Endothelial cell of umbilical vein (primary cell): ENCODE data around the gene CCDC34. TPM values are rescaled to one million over a fixed set of nuclear protein-coding genes. Genes with fewer than 3 reads are reported as not detected.

Source experiments
- BruUV-seq: library from RNA; stranded (reverse); fragments of 400-500 nt; replicated peaks from 2 replicates; lab custom pipeline; 2021; lab: Mats Ljungman, UMichigan
- CTCF ChIA-PET: fragments of 300-600, 350-600 bp; sonication (Branson Sonifier 250); formaldehyde crosslinking; loops from one replicate; lab custom pipeline; 2021; ENCODE audit warnings: antibody characterized with exemption, inconsistent platforms; lab: Charles Lee
- POLR2A ChIA-PET: fragments of 300-600, 350-600 bp; sonication (Branson Sonifier 250); formaldehyde crosslinking; loops from one replicate; lab custom pipeline; 2021; ENCODE audit warnings: antibody characterized with exemption, inconsistent platforms; lab: Charles Lee
- DNase-seq: peaks from one replicate; pipeline ENCODE4 v3.0.0-alpha.2; 2011; ENCODE audit warnings: low read depth, low spot score
- FAIRE-seq: peaks from 2 replicates; lab custom pipeline; 2011; peaks lifted over from hg19 to GRCh38; lab: Jason Lieb, UNC
- H2AFZ ChIP-seq: 2 replicates; pipeline ENCODE4 v1.6.0; 2012; ENCODE audit warnings: low read depth, low read length, control low read depth, inconsistent platforms
- H3K27ac ChIP-seq: 2 replicates; pipeline ENCODE4 v1.5.1; 2011; ENCODE audit warnings: low read depth, mild to moderate bottlenecking, control low read depth, low read length, moderate library complexity; ENCODE audit not compliant: insufficient read depth
- H3K27me3 ChIP-seq, 2 experiments: 2 replicates each; pipeline versions ENCODE4 v1.6.0 to v1.6.1; 2011; ENCODE audit warnings: low read length in 2 of 2, mixed read lengths in 1 of 2; ENCODE audit not compliant: control insufficient read depth in 2 of 2, insufficient read depth in 2 of 2
- H3K36me3 ChIP-seq, 2 experiments: 2 replicates in 1 of 2; 3 replicates in 1 of 2; pipeline ENCODE4 v1.5.1; 2011; ENCODE audit warnings: low read length in 2 of 2, mild to moderate bottlenecking in 1 of 2, moderate library complexity in 1 of 2; ENCODE audit not compliant: control insufficient read depth in 2 of 2, insufficient read depth in 2 of 2; ENCODE audit errors: extremely low read depth in 1 of 2
- H3K4me1 ChIP-seq: 3 replicates; pipeline ENCODE4 v1.5.1; 2011; ENCODE audit warnings: mild to moderate bottlenecking, low read length; ENCODE audit not compliant: control insufficient read depth, insufficient read depth; ENCODE audit errors: extremely low read depth
- H3K4me2 ChIP-seq: 2 replicates; pipeline ENCODE4 v1.6.1; 2011; ENCODE audit warnings: low read length, control low read depth, mixed read lengths; ENCODE audit not compliant: insufficient read depth
- H3K4me3 ChIP-seq, 3 experiments: fragments of 200-600 bp in 1 of 3; sonication (generic), shearing (Covaris generic) in 1 of 3; replicated peaks in 1 of 3; 2 replicates each; pipeline ENCODE4 v1.5.1; 2011 to 2016; ENCODE audit warnings: control low read depth in 3 of 3, low read length in 3 of 3, mild to moderate bottlenecking in 2 of 3, inconsistent platforms in 1 of 3, low read depth in 1 of 3, moderate library complexity in 1 of 3; ENCODE audit not compliant: insufficient read depth in 1 of 3
- H3K79me2 ChIP-seq: 2 replicates; pipeline ENCODE4 v1.6.0; 2012; ENCODE audit warnings: low read length, inconsistent platforms; ENCODE audit not compliant: control insufficient read depth, insufficient read depth
- H3K9ac ChIP-seq: replicated peaks from 2 replicates; pipeline ENCODE3; 2011; ENCODE audit warnings: low read length, control low read depth; ENCODE audit not compliant: insufficient read depth; ENCODE audit errors: extremely low read depth
- H3K9me1 ChIP-seq: replicated peaks from 3 replicates; pipeline ENCODE4 v1.6.0; 2011; ENCODE audit warnings: mild to moderate bottlenecking, low read length; ENCODE audit not compliant: control insufficient read depth, insufficient read depth; ENCODE audit errors: extremely low read depth
- H3K9me3 ChIP-seq: replicated peaks from 2 replicates; pipeline ENCODE4 v1.5.1; 2012; ENCODE audit warnings: low read length, inconsistent platforms; ENCODE audit not compliant: control insufficient read depth, insufficient read depth
- H4K20me1 ChIP-seq: replicated peaks from 2 replicates; pipeline ENCODE3; 2011; ENCODE audit warnings: mild to moderate bottlenecking, low read length; ENCODE audit not compliant: control insufficient read depth, insufficient read depth; ENCODE audit errors: extremely low read depth
- EZH2 ChIP-seq: IDR thresholded peaks from 2 replicates; pipeline ENCODE4 v1.6.1; 2012; ENCODE audit warnings: borderline replicate concordance, low read depth, mild to moderate bottlenecking, moderate library complexity, low read length, inconsistent platforms; ENCODE audit not compliant: severe bottlenecking
- FOS ChIP-seq: IDR thresholded peaks from 2 replicates; pipeline ENCODE4 v1.6.1; 2011; ENCODE audit warnings: mild to moderate bottlenecking, low read length, moderate library complexity, borderline replicate concordance; ENCODE audit not compliant: insufficient read depth
- GATA2 ChIP-seq: IDR thresholded peaks from 2 replicates; pipeline ENCODE4 v1.7.0; 2011; ENCODE audit warnings: low read depth, mild to moderate bottlenecking, moderate library complexity, mixed read lengths, low read length; ENCODE audit not compliant: insufficient read length, insufficient read depth
- JUN ChIP-seq: IDR thresholded peaks from 2 replicates; pipeline ENCODE4 v1.6.1; 2011; ENCODE audit warnings: borderline replicate concordance, low read depth; ENCODE audit not compliant: insufficient read length, insufficient read depth
- MYC ChIP-seq: IDR thresholded peaks from one replicate; pipeline ENCODE4 v1.6.1; 2011; ENCODE audit warnings: mild to moderate bottlenecking, low read depth, low read length
- POLR2A ChIP-seq: IDR thresholded peaks from 2 replicates; pipeline ENCODE4 v1.6.1; 2012; ENCODE audit warnings: low read depth, mild to moderate bottlenecking, control low read depth, low read length
- POLR2AphosphoS5 ChIP-seq: IDR thresholded peaks from 2 replicates; pipeline ENCODE4 v1.6.1; 2012; ENCODE audit warnings: low read depth, mild to moderate bottlenecking, control low read depth, low read length, moderate library complexity; ENCODE audit not compliant: insufficient read depth
- dilution Hi-C: fragments of 300-500 bp; cut with MboI; formaldehyde crosslinking; loops from one replicate; pipeline ENCODE4 v1.15.0; 2019; ENCODE audit warnings: low sequenced_read_pairs; ENCODE audit not compliant: extremely low pct_ligation_motif_present
- intact Hi-C: fragments of 100-400 bp; cut with micrococcal nuclease; formaldehyde crosslinking; loops from one replicate; pipeline ENCODE4 v1.10.0; 2022
- polyA plus RNA-seq, 4 experiments: library from polyadenylated mRNA; depleted of rRNA in 3 of 4; stranded (reverse) in 3 of 4; unstranded in 1 of 4; fragments of >200 nt; gene quantifications; 2 replicates each; pipeline versions ENCODE4 v1.2.1 to v1.2.3, GENCODE V29; 2011 to 2012; ENCODE audit warnings: missing spikeins in 1 of 4
- total RNA-seq: library from RNA; stranded (reverse); gene quantifications from 2 replicates; pipeline ENCODE4 v1.2.3, GENCODE V29; 2021
- TF ChIP-seq, protein P1 (sequence below): IDR thresholded peaks from 2 replicates; pipeline ENCODE4 v1.6.1; 2011; ENCODE audit not compliant: insufficient read depth, insufficient read length

The CCDC34 gene
- total and polyA plus RNA-seq, 2 donors (not counting 3 experiments of a cell fraction or from before 2014, with no cell fraction given) = 2.3 to 11.4 TPM

DNA sequence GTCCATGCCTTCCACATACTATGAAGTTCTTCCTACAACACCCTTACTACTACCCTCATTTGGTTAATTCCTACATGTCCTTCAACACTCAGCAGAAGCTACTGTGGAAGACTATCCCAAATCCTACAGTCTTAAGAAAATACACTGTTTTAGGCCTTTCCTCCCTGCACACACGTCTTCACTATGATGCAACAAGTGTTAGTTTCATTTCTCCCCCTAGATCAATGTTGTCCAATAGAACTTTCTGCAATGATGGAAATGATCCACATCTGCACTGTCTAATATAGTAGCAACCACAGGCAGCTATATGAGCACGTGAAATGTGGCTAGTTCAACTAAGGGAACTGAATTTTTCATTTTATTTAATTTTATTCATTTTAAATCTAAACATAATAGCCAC is 46.7 kb upstream of the CCDC34 start:
- Histone ChIP-seq H3K27me3 (peaks cover 0 to 3% of the 10 kb centered on the region in 2 experiments), H3K9me3 (no peaks in the 10 kb centered on the region), H3K4me2 (no peak overlapping the region), H4K20me1 (no peaks in the 10 kb centered on the region), H3K36me3 (no peaks in the 10 kb centered on the region), H3K27ac (no peak overlapping the region), H3K9me1 (no peaks in the 10 kb centered on the region), H3K4me1 (no peaks in the 10 kb centered on the region), H3K79me2 (no peaks in the 10 kb centered on the region), H3K4me3 (no peak overlapping the region), H2AFZ (no peak overlapping the region), H3K9ac (no peak overlapping the region)
- no peak for FAIRE-seq
- no peak for DNase-seq
- dilution Hi-C loops = no loop called here
- POLR2A ChIA-PET = no interaction called here
- TF ChIP-seq JUN (no peak), MYC (no peak), POLR2A (no peak), GATA2 (no peak), POLR2AphosphoS5 (no peak)
- BruUV-seq = no TSS peak
- CTCF ChIA-PET = interaction anchor here (0.8 kb wide), 1 partner anchor 17 kb away, joined by 3 read pairs; no protein-coding TSS in a partner anchor
- intact Hi-C loops = no loop called here

DNA sequence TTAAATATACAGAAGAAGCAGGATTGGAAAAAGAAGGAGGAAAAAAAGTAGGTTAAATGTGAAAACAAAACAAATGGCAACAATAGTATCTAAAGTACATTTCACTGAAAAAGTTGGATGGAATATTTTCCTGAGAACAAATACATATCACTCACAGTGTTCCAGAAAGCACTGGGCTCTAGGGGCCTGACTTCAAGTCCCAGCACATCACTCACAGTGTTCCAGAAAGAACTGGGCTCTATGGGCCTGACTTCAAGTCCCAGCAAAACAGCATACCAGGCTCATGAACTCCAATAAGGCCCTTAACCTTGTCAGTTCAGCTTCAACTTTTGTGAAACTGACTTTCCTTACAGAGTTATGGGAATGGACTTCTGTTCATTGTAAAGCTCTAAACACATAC is 46.0 kb upstream of the CCDC34 start:
- POLR2A ChIA-PET = no interaction called here
- DNase-seq = no peak
- Histone ChIP-seq H3K9me1 (no peaks in the 10 kb centered on the region), H3K79me2 (no peaks in the 10 kb centered on the region), H4K20me1 (no peaks in the 10 kb centered on the region), H3K4me2 (no peak overlapping the region), H3K9me3 (no peaks in the 10 kb centered on the region), H3K9ac (no peak overlapping the region), H3K27ac (no peak overlapping the region), H3K4me3 (no peak overlapping the region), H3K36me3 (no peaks in the 10 kb centered on the region), H3K4me1 (no peaks in the 10 kb centered on the region), H2AFZ (no peak overlapping the region), H3K27me3 (no peaks in the 10 kb centered on the region)
- CTCF ChIA-PET = no interaction called here
- BruUV-seq = no TSS peak
- no peak for TF ChIP-seq MYC
- TF ChIP-seq, protein P1, sequence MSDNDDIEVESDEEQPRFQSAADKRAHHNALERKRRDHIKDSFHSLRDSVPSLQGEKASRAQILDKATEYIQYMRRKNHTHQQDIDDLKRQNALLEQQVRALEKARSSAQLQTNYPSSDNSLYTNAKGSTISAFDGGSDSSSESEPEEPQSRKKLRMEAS = no peak
- no peak for TF ChIP-seq JUN
- no peak for TF ChIP-seq POLR2A
- no peak for TF ChIP-seq FOS
- no peak for TF ChIP-seq EZH2
- intact Hi-C loops (no loop called here), dilution Hi-C loops (no loop called here)
- no peak for FAIRE-seq
